Left ventricle myocardium inferior (tissue), 1 donor: ENCODE measurements around the gene DMXL2. TPM values are rescaled to one million over a fixed set of nuclear protein-coding genes. Genes with fewer than 3 reads are reported as not detected.

Source experiments
- DNase-seq: peaks from one replicate; pipeline ENCODE4 v3.0.0-alpha.2; 2020
- H3K27ac ChIP-seq: fragments of 200-600 bp; replicated peaks from 2 replicates; pipeline ENCODE4 v1.8.0; 2021
- H3K27me3 ChIP-seq: fragments of 200-600 bp; 2 replicates; pipeline ENCODE4 v1.8.0; 2021; ENCODE audit warnings: low read depth
- H3K36me3 ChIP-seq: fragments of 200-600 bp; 2 replicates; pipeline ENCODE4 v1.8.0; 2021
- H3K4me1 ChIP-seq: fragments of 200-600 bp; 2 replicates; pipeline ENCODE4 v1.8.0; 2021
- H3K4me3 ChIP-seq: fragments of 200-600 bp; 2 replicates; pipeline ENCODE4 v1.8.0; 2021; ENCODE audit warnings: mild to moderate bottlenecking, moderate library complexity
- H3K9me3 ChIP-seq: fragments of 200-600 bp; replicated peaks from 2 replicates; pipeline ENCODE4 v1.8.0; 2021
- intact Hi-C: fragments of 100-400 bp; cut with micrococcal nuclease; formaldehyde crosslinking; loops from one replicate; pipeline ENCODE4 v1.11.0; 2022
- total RNA-seq: library from RNA; stranded (reverse); fragmentation: NEBNext Ultra II Directional; extraction: Animal tissue kit (Norgen Biotek cat#: 25700); gene quantifications from one replicate; pipeline ENCODE4 v1.2.1, GENCODE V29; 2021
- TF ChIP-seq, protein P1 (sequence below): fragments of 200-600 bp; IDR thresholded peaks from 2 replicates; pipeline ENCODE4 v1.8.0; 2021; ENCODE audit warnings: antibody characterized with exemption, mild to moderate bottlenecking, borderline replicate concordance
- donor health status: DM: no; HTN: yes; CAD: no; lungs with severe emphysema.

The DMXL2 gene
- total RNA-seq, 1 donor from 2014 or later: 7.4 TPM

DNA sequence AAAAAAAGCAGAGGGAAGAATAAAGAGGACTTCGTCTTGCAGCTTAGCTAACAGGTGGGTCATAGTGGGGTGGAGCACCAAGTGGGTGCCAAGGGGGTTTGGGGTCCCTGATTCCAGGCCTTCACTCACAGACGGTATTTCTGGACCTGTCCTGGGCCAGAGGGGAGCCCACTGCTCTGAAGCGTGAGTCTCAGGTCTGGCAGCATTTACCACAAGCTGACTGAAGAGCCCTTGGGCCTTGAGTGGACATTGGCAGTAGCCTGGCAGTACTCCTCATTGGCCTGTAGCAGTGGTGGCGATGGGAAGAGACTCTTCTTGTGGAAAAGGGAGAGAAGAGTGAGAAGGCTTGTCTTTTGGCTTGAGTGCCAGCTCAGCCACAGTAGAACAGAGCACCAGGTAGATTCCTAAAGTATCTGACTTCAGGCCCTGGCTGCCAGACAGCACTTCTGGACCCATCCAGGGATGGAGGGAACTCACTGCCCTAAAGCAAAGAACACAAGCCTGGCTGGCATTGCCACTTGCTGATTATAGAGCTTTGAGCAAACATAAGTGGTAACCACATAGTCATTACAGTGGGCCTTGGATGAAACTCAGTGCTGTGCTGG is 208.2 kb downstream of the DMXL2 start:
- DNase-seq: no peak
- H3K27me3 ChIP-seq: no peaks in the 10 kb centered on the region
- H3K9me3 ChIP-seq: no peaks in the 10 kb centered on the region
- intact Hi-C loops: no loop called here
- TF ChIP-seq, protein P1, sequence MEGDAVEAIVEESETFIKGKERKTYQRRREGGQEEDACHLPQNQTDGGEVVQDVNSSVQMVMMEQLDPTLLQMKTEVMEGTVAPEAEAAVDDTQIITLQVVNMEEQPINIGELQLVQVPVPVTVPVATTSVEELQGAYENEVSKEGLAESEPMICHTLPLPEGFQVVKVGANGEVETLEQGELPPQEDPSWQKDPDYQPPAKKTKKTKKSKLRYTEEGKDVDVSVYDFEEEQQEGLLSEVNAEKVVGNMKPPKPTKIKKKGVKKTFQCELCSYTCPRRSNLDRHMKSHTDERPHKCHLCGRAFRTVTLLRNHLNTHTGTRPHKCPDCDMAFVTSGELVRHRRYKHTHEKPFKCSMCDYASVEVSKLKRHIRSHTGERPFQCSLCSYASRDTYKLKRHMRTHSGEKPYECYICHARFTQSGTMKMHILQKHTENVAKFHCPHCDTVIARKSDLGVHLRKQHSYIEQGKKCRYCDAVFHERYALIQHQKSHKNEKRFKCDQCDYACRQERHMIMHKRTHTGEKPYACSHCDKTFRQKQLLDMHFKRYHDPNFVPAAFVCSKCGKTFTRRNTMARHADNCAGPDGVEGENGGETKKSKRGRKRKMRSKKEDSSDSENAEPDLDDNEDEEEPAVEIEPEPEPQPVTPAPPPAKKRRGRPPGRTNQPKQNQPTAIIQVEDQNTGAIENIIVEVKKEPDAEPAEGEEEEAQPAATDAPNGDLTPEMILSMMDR: no peak
- H3K4me3 ChIP-seq: no peak overlapping the region
- no peak overlapping the region for H3K27ac ChIP-seq
- H3K4me1 ChIP-seq: no peaks in the 10 kb centered on the region
- no peaks in the 10 kb centered on the region for H3K36me3 ChIP-seq

DNA sequence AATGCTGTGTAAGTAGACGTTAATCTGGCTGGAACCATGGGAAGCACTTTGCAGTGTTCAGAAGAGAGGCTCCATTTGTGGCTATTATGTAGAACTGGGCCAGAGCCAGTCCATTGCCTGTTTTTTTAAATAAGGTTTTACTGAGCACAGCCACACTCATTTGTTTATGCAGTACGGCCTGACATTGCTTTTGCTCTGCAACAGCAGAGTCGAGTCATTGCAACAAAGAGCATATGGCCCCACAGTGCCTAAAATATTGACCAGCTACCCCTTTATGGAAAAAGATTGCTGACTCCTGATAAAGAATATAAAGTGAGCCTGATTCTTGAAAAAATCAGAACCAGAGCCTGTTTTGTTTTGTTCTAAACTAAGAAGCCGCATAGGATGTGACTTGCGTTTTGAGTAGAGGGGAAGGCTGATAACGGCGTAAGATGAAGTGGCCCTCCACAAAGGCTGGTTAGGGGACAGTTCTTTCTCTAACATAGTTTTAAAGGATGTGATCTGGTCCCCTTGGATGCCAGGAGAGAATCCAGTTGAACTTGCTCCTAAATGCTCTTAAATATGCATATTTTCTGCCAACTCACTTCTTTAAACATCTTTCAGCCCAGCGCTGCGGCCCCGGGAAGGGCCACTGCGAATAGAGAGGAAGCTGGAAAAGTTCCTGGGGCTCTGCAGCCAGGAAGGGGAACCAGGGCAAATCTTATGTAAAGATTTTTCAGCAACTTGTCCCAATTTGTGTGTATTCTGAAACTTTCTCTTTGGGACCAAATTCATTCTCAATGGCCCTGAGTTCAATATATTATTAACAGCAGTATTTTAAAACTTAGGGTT is 216.7 kb downstream of the DMXL2 start:
- Histone ChIP-seq H3K27ac (no peak overlapping the region), H3K4me1 (no peaks in the 10 kb centered on the region), H3K4me3 (no peak overlapping the region), H3K36me3 (no peaks in the 10 kb centered on the region), H3K9me3 (no peaks in the 10 kb centered on the region), H3K27me3 (peaks cover 8% of the 10 kb centered on the region)
- TF ChIP-seq, protein P1: no peak
- DNase-seq: no peak
- intact Hi-C loops: no loop called here

DNA sequence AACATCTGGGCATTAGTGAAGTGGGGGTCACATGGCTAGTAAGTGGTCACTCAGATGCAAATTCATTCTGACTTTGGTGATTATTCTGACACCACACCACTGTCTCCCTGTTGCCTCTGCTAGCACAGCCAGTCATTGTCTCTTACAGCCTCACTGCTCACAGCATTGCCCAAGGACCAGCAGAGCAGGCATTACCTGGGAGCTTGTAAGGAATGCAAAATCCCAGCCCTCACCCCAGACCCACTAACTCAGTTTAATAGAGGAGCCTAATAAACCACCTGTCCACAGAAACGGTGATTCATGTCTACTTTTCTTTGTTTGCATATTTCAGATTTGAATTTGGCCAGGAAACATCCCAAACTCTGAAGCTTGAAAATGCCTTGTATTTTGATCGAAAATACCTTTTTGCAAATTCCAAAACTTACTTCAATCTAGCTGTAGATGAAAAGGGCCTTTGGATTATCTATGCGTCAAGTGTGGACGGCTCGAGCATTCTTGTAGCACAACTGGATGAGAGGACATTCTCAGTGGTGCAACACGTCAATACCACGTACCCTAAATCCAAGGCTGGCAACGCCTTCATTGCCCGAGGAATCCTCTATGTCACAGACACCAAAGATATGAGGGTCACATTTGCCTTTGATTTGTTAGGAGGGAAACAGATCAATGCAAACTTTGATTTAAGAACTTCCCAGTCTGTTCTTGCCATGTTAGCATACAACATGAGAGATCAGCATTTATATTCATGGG is 218.4 kb downstream of the DMXL2 start:
- Histone ChIP-seq H3K27me3 (peaks cover 8% of the 10 kb centered on the region), H3K27ac (no peak overlapping the region), H3K4me1 (no peaks in the 10 kb centered on the region), H3K4me3 (no peak overlapping the region), H3K36me3 (no peaks in the 10 kb centered on the region), H3K9me3 (no peaks in the 10 kb centered on the region)
- intact Hi-C loops: no loop called here
- no peak for DNase-seq
- TF ChIP-seq, protein P1: no peak

- TF ChIP-seq, protein P1: peak; percentile 64
- Histone ChIP-seq H3K27ac (no peak overlapping the region), H3K4me1 (no peaks in the 10 kb centered on the region), H3K9me3 (no peaks in the 10 kb centered on the region), H3K27me3 (peaks cover 8% of the 10 kb centered on the region), H3K4me3 (no peak overlapping the region), H3K36me3 (no peaks in the 10 kb centered on the region)
- intact Hi-C loops: no loop called here
- no peak for DNase-seq
Measured at GRCh38 chr15:51403072-51403878, 219.3 kb downstream of the DMXL2 start.
